Astrocyte (in vitro differentiated cells and primary cell): ENCODE results near the gene MID2.

ENCODE experiments used
- CTCF ChIP-seq: IDR thresholded peaks from 2 replicates; pipeline ENCODE4 v1.5.1; 2011; ENCODE audit warnings: low read depth, mild to moderate bottlenecking, inconsistent platforms, low read length, moderate library complexity; ENCODE audit not compliant: insufficient read depth
- EZH2 ChIP-seq: IDR thresholded peaks from 2 replicates; pipeline ENCODE4 v1.6.1; 2012; ENCODE audit warnings: mild to moderate bottlenecking, low read length, inconsistent platforms; ENCODE audit not compliant: insufficient read depth

GRCh38 chrX:107842715-107843400, 17.2 kb downstream of the MID2 start:
- TF ChIP-seq CTCF = no peak
- no peak for TF ChIP-seq EZH2
